Astrocyte (in vitro differentiated cells and primary cell): ENCODE data around the gene LUC7L3.

Experiments used
- EZH2 ChIP-seq: IDR thresholded peaks from 2 replicates; pipeline ENCODE4 v1.6.1; 2012; ENCODE audit warnings: mild to moderate bottlenecking, low read length, inconsistent platforms; ENCODE audit not compliant: insufficient read depth
- TF ChIP-seq, protein P1 (sequence below): IDR thresholded peaks from 2 replicates; pipeline ENCODE4 v1.5.1; 2011; ENCODE audit warnings: low read depth, mild to moderate bottlenecking, inconsistent platforms, low read length, moderate library complexity; ENCODE audit not compliant: insufficient read depth

DNA sequence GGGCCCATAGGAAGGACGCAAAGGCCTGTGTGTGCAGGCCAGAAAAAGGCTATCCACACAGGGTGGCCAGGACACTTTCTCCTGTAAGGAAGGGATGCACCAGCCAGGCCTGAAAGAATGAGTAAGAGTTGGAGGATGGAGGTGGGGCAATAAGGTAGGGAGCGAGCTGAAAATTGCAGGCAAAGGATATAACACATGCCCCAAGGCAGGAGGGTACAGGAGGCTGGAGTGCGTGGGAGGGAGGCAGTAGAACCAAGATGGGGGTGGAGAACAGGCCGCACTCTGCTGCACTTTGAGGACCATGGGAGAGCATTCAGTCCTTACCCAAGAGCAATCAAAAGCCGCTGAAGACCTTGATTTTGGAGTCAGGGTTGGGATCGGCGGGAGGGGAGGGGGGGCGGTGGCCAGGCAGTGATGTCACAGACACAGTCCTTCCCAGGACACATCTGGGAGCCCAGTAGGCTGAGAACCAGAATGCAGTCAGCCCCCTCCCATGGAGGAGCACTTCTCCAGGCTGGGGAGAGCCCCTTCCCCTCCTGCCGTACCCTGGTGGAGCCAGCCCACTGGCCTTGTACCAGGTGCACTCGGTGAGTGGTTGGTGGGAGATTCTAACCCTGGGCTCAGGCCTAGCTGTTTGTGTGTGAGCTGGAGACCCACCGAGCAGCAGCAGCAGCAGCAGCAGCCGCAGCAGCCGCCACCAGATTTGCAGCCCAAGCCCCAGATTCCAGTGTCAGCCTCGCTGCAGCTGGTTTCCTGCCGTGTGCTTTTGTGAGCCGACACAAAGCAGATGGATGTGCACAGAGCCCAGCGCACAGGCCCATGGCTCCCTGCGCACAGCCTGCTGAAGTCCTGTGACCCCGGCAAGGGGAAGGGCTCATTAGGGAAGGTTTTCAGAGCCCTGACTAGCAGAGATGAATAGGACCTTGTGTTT, 29.2 kb upstream of the LUC7L3 start:
- TF ChIP-seq, protein P1, sequence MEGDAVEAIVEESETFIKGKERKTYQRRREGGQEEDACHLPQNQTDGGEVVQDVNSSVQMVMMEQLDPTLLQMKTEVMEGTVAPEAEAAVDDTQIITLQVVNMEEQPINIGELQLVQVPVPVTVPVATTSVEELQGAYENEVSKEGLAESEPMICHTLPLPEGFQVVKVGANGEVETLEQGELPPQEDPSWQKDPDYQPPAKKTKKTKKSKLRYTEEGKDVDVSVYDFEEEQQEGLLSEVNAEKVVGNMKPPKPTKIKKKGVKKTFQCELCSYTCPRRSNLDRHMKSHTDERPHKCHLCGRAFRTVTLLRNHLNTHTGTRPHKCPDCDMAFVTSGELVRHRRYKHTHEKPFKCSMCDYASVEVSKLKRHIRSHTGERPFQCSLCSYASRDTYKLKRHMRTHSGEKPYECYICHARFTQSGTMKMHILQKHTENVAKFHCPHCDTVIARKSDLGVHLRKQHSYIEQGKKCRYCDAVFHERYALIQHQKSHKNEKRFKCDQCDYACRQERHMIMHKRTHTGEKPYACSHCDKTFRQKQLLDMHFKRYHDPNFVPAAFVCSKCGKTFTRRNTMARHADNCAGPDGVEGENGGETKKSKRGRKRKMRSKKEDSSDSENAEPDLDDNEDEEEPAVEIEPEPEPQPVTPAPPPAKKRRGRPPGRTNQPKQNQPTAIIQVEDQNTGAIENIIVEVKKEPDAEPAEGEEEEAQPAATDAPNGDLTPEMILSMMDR = no peak
- no peak for TF ChIP-seq EZH2
